ENCODE results near the gene PRKN.
"Not testable (repeated sequence)": the region's sequence is repeated elsewhere in the genome, so short reads cannot be mapped to it uniquely, and the experiment has no call there.

Gene PRKN

DNA sequence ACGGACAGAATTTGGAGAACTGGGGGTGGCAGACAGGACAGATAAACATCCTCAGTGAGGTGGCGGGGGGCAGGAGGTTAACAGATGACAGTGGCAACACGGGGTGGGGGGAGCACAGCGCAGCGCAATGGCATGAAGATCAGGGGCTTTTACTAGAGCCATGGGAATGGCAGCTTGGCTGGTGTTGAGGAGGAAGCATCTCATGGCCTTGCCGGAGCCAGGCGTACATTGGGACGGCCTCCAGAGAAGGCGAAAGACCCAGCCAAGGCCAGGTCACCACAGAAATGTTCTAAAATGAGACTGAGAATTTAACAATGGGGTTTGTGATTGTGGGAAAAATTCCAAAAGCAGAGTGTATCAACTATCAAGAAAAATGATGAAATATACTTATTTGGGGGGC, 173.0 kb downstream of the PRKN start:
- TF ChIP-seq Cebpa-rat (IDR thresholded peaks at IDR 0.05), result no peak
- no peak overlapping the region for H3K27ac ChIP-seq
- no peaks in the 10 kb centered on the region for H3K27me3 ChIP-seq
- H3K9ac ChIP-seq, result no peak overlapping the region
- 0 out of 20 replicates have a peak, but pooled peaks cover 0 to 4% (median 0%) of the 10 kb centered on the region in 10 experiments for H3K4me1 ChIP-seq
- H3K9me3 ChIP-seq (replicated peaks in 1 of 11), result no peaks in the 10 kb centered on the region
- no peaks in the 10 kb centered on the region for H3K36me3 ChIP-seq
- H3K4me3 ChIP-seq, result no peak overlapping the region
- H4K20me1 ChIP-seq, result no peaks in the 10 kb centered on the region
- H3K4me2 ChIP-seq, result no peak overlapping the region

DNA sequence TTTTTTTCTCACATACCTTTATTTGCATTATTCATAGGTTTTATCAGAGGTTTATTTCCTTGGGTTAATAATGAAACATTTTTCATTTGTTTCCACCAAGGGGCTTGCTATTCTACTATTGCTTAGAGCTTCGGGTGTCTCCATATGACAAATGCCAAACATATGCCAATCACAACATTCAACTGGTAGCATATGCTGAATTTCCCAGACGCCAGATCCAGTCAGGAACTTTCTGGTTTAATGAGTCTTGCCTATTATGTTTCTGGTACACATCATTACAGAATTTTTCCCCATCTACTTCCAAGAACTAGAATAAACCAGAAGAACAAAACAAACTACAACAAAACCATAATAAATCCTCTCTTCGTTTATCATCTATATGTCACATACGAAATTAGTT, 180.7 kb downstream of the PRKN start:
- H3K4me2 ChIP-seq, result no peak overlapping the region
- 0 out of 20 replicates have a peak, but pooled peaks cover 0 to 4% (median 0%) of the 10 kb centered on the region in 10 experiments for H3K4me1 ChIP-seq
- no peaks in the 10 kb centered on the region for H3K36me3 ChIP-seq
- no peak overlapping the region for H3K9ac ChIP-seq
- H3K9me3 ChIP-seq (replicated peaks in 1 of 11), result no peaks in the 10 kb centered on the region
- no peak overlapping the region for H3K4me3 ChIP-seq
- H3K27me3 ChIP-seq, result no peaks in the 10 kb centered on the region
- H4K20me1 ChIP-seq, result no peaks in the 10 kb centered on the region
- no peak for TF ChIP-seq Cebpa-rat (IDR thresholded peaks at IDR 0.05)
- H3K27ac ChIP-seq, result no peak overlapping the region

DNA sequence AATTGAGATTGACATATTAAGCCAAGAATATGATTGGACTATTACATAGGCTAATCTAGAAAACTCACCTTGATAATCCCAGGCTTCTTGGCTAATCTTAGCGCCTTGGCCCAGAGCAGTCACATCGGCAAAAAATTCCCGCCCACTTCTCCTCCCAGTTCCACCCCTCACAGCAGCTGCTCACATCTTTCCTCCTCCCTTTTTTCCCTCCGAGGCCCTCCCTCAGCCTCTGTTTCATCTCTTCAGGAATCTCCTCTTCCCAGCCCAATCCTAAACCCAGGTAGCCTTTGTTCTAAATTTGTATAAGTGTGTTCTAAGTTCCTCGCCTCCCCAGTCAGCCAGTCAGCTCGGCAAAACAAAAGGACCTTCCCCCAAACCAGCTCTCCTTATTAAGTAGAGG, 184.3 kb downstream of the PRKN start:
- no peaks in the 10 kb centered on the region for H3K9me3 ChIP-seq (replicated peaks in 1 of 11)
- no peaks in the 10 kb centered on the region for H3K27me3 ChIP-seq
- no peaks in the 10 kb centered on the region for H4K20me1 ChIP-seq
- H3K36me3 ChIP-seq, result no peaks in the 10 kb centered on the region
- H3K4me2 ChIP-seq, result no peak overlapping the region
- no peak for TF ChIP-seq Cebpa-rat (IDR thresholded peaks at IDR 0.05)
- no peak overlapping the region for H3K4me3 ChIP-seq
- H3K4me1 ChIP-seq, result no peaks in the 10 kb centered on the region
- H3K9ac ChIP-seq, result no peak overlapping the region
- no peak overlapping the region for H3K27ac ChIP-seq

- Histone ChIP-seq H3K36me3 (no peaks in the 10 kb centered on the region), H3K4me1 (no peaks in the 10 kb centered on the region), H4K20me1 (no peaks in the 10 kb centered on the region), H3K9ac (no peak overlapping the region), H3K4me2 (no peak overlapping the region), H3K27me3 (no peaks in the 10 kb centered on the region), H3K4me3 (no peak overlapping the region), H3K27ac (no peak overlapping the region), H3K9me3 (replicated peaks in 1 of 11) (no peaks in the 10 kb centered on the region)
- TF ChIP-seq Cebpa-rat (IDR thresholded peaks at IDR 0.05), result no peak
Measured at GRCh38 chr6:162541019-162541601, 186.5 kb downstream of the PRKN start.

- Histone ChIP-seq H3K4me1 (no peaks in the 10 kb centered on the region), H3K36me3 (no peaks in the 10 kb centered on the region), H3K27ac (no peak overlapping the region), H3K4me2 (no peak overlapping the region), H3K9ac (no peak overlapping the region), H3K4me3 (no peak overlapping the region), H4K20me1 (no peaks in the 10 kb centered on the region), H3K9me3 (replicated peaks in 1 of 11) (no peaks in the 10 kb centered on the region), H3K27me3 (no peaks in the 10 kb centered on the region)
- no peak for TF ChIP-seq Cebpa-rat (IDR thresholded peaks at IDR 0.05)
Measured at GRCh38 chr6:162539321-162539720, 188.2 kb downstream of the PRKN start.

DNA sequence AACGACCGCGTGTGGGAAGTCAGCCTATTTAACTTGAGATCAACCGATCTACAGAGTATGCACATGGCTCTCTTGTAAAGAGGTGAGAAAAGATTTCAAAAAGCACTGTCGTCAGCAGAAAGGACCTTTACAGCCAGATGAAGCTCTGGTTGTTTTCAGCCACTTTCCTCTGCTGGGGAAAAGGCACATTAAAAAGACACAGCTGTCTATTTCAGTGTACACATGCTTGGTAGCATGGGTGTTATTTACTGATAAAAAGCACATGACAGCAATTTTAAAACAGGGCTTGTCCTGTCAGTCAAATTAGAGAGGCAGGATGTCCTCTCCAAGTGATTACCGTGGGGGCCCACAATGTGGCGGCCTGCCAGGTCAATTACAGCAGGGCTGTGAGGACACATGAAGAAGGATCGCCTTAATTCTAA, 188.9 kb downstream of the PRKN start:
- Histone ChIP-seq H3K4me1 (no peaks in the 10 kb centered on the region), H4K20me1 (no peaks in the 10 kb centered on the region), H3K36me3 (no peaks in the 10 kb centered on the region), H3K27me3 (no peaks in the 10 kb centered on the region), H3K4me2 (no peak overlapping the region), H3K4me3 (no peak overlapping the region), H3K27ac (no peak overlapping the region), H3K9ac (no peak overlapping the region), H3K9me3 (replicated peaks in 1 of 11) (no peaks in the 10 kb centered on the region)
- TF ChIP-seq Cebpa-rat (IDR thresholded peaks at IDR 0.05), result no peak

- Histone ChIP-seq H3K27ac (no peak overlapping the region), H3K4me2 (peak overlapping the region in 2 of 11 experiments; percentile 2 to 10; a peak in 2 of 22 replicates), H3K4me3 (no peak overlapping the region), H4K20me1 (no peaks in the 10 kb centered on the region), H3K4me1 (peaks cover 0 to 9% (median 0%) of the 10 kb centered on the region in 10 experiments; a peak in 3 of 20 replicates), H3K27me3 (no peaks in the 10 kb centered on the region), H3K9ac (no peak overlapping the region), H3K36me3 (no peaks in the 10 kb centered on the region), H3K9me3 (replicated peaks in 1 of 11) (no peaks in the 10 kb centered on the region)
- no peak for TF ChIP-seq Cebpa-rat (IDR thresholded peaks at IDR 0.05)
Measured at GRCh38 chr6:162533009-162533400, 194.6 kb downstream of the PRKN start.

DNA sequence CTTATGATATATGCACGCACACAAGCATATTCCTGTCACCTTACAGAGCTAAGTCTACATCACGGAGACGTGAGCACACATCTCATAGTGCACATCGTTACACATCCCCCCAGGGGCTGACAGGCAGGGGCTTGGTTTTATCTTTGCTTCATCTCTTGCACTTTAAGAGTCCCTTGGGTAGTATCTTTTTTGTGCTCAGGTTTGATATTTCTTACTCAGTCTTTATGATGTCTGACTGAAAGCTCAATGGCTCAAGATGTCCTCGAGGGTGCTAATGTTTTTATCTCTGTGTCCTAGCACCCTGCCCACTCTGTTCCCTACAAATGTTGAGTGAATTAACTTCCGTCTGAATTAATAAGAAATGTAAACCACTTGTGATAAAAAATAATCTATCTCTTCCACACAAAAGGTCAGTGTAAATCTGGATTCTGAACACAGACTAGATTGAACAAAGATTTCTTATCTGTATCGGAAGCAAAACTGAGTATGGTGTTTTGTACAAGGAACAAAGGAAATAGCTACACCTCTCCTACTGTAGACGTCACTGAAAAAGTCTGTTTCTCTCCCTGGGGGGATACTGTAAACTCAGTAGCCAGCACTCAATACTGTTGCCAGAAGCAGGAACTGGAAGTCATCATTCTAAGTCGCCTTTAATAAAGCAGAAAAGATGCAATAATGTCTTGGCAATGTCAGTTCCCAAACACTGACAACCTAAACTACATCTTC, 195.1 kb downstream of the PRKN start:
- H3K4me2 ChIP-seq, result peak overlapping the region in 5 of 11 experiments; percentile 2 to 10 (median 5); a peak in 3 of 22 replicates
- no peaks in the 10 kb centered on the region for H3K9me3 ChIP-seq (replicated peaks in 1 of 11)
- no peaks in the 10 kb centered on the region for H4K20me1 ChIP-seq
- TF ChIP-seq Cebpa-rat (IDR thresholded peaks at IDR 0.05), result no peak
- H3K4me1 ChIP-seq, result peaks cover 0 to 9% (median 0%) of the 10 kb centered on the region in 10 experiments; a peak in 3 of 20 replicates
- no peaks in the 10 kb centered on the region for H3K36me3 ChIP-seq
- H3K4me3 ChIP-seq, result no peak overlapping the region
- no peak overlapping the region for H3K27ac ChIP-seq
- H3K9ac ChIP-seq, result no peak overlapping the region
- H3K27me3 ChIP-seq, result no peaks in the 10 kb centered on the region

GRCh38 chr6:162531391-162531790, 196.2 kb downstream of the PRKN start:
- H3K27me3 ChIP-seq; H3K9me3 ChIP-seq (replicated peaks in 1 of 11); H3K4me2 ChIP-seq; H3K4me3 ChIP-seq; H3K36me3 ChIP-seq; H3K27ac ChIP-seq; H3K4me1 ChIP-seq; H4K20me1 ChIP-seq; H3K9ac ChIP-seq: not testable (repeated sequence)

GRCh38 chr6:162528538-162528937, 199.0 kb downstream of the PRKN start:
- no peaks in the 10 kb centered on the region for H4K20me1 ChIP-seq

More at GRCh38 chr6:162528538-162528937, 199.0 kb downstream of the PRKN start:
- Histone ChIP-seq H3K27me3 (no peaks in the 10 kb centered on the region), H3K27ac (no peak overlapping the region), H3K36me3 (no peaks in the 10 kb centered on the region), H3K4me1 (peaks cover 0 to 9% (median 0%) of the 10 kb centered on the region in 10 experiments; a peak in 4 of 20 replicates), H3K4me3 (no peak overlapping the region), H3K4me2 (no peak overlapping the region), H3K9ac (no peak overlapping the region), H3K9me3 (replicated peaks in 1 of 11) (no peaks in the 10 kb centered on the region)
- no peak for TF ChIP-seq Cebpa-rat (IDR thresholded peaks at IDR 0.05)
